Endothelial cell of umbilical vein (primary cell): ENCODE data around the gene SLCO2B1. TPM values are rescaled to one million over a fixed set of nuclear protein-coding genes. Genes with fewer than 3 reads are reported as not detected.

ENCODE experiments used
- BruUV-seq: library from RNA; stranded (reverse); fragments of 400-500 nt; replicated peaks from 2 replicates; lab custom pipeline; 2021; lab: Mats Ljungman, UMichigan
- CTCF ChIA-PET: fragments of 300-600, 350-600 bp; sonication (Branson Sonifier 250); formaldehyde crosslinking; loops from one replicate; lab custom pipeline; 2021; ENCODE audit warnings: antibody characterized with exemption, inconsistent platforms; lab: Charles Lee
- POLR2A ChIA-PET: fragments of 300-600, 350-600 bp; sonication (Branson Sonifier 250); formaldehyde crosslinking; loops from one replicate; lab custom pipeline; 2021; ENCODE audit warnings: antibody characterized with exemption, inconsistent platforms; lab: Charles Lee
- DNase-seq: peaks from one replicate; pipeline ENCODE4 v3.0.0-alpha.2; 2011; ENCODE audit warnings: low read depth, low spot score
- FAIRE-seq: peaks from 2 replicates; lab custom pipeline; 2011; peaks lifted over from hg19 to GRCh38; lab: Jason Lieb, UNC
- H2AFZ ChIP-seq: 2 replicates; pipeline ENCODE4 v1.6.0; 2012; ENCODE audit warnings: low read depth, low read length, control low read depth, inconsistent platforms
- H3K27ac ChIP-seq: 2 replicates; pipeline ENCODE4 v1.5.1; 2011; ENCODE audit warnings: low read depth, mild to moderate bottlenecking, control low read depth, low read length, moderate library complexity; ENCODE audit not compliant: insufficient read depth
- H3K27me3 ChIP-seq, 2 experiments: 2 replicates each; pipeline versions ENCODE4 v1.6.0 to v1.6.1; 2011; ENCODE audit warnings: low read length in 2 of 2, mixed read lengths in 1 of 2; ENCODE audit not compliant: control insufficient read depth in 2 of 2, insufficient read depth in 2 of 2
- H3K36me3 ChIP-seq, 2 experiments: 2 replicates in 1 of 2; 3 replicates in 1 of 2; pipeline ENCODE4 v1.5.1; 2011; ENCODE audit warnings: low read length in 2 of 2, mild to moderate bottlenecking in 1 of 2, moderate library complexity in 1 of 2; ENCODE audit not compliant: control insufficient read depth in 2 of 2, insufficient read depth in 2 of 2; ENCODE audit errors: extremely low read depth in 1 of 2
- H3K4me1 ChIP-seq: 3 replicates; pipeline ENCODE4 v1.5.1; 2011; ENCODE audit warnings: mild to moderate bottlenecking, low read length; ENCODE audit not compliant: control insufficient read depth, insufficient read depth; ENCODE audit errors: extremely low read depth
- H3K4me2 ChIP-seq: 2 replicates; pipeline ENCODE4 v1.6.1; 2011; ENCODE audit warnings: low read length, control low read depth, mixed read lengths; ENCODE audit not compliant: insufficient read depth
- H3K4me3 ChIP-seq, 3 experiments: fragments of 200-600 bp in 1 of 3; sonication (generic), shearing (Covaris generic) in 1 of 3; replicated peaks in 1 of 3; 2 replicates each; pipeline ENCODE4 v1.5.1; 2011 to 2016; ENCODE audit warnings: control low read depth in 3 of 3, low read length in 3 of 3, mild to moderate bottlenecking in 2 of 3, inconsistent platforms in 1 of 3, low read depth in 1 of 3, moderate library complexity in 1 of 3; ENCODE audit not compliant: insufficient read depth in 1 of 3
- H3K79me2 ChIP-seq: 2 replicates; pipeline ENCODE4 v1.6.0; 2012; ENCODE audit warnings: low read length, inconsistent platforms; ENCODE audit not compliant: control insufficient read depth, insufficient read depth
- H3K9ac ChIP-seq: replicated peaks from 2 replicates; pipeline ENCODE3; 2011; ENCODE audit warnings: low read length, control low read depth; ENCODE audit not compliant: insufficient read depth; ENCODE audit errors: extremely low read depth
- H3K9me1 ChIP-seq: replicated peaks from 3 replicates; pipeline ENCODE4 v1.6.0; 2011; ENCODE audit warnings: mild to moderate bottlenecking, low read length; ENCODE audit not compliant: control insufficient read depth, insufficient read depth; ENCODE audit errors: extremely low read depth
- H3K9me3 ChIP-seq: replicated peaks from 2 replicates; pipeline ENCODE4 v1.5.1; 2012; ENCODE audit warnings: low read length, inconsistent platforms; ENCODE audit not compliant: control insufficient read depth, insufficient read depth
- H4K20me1 ChIP-seq: replicated peaks from 2 replicates; pipeline ENCODE3; 2011; ENCODE audit warnings: mild to moderate bottlenecking, low read length; ENCODE audit not compliant: control insufficient read depth, insufficient read depth; ENCODE audit errors: extremely low read depth
- CTCF ChIP-seq, 2 donors: IDR thresholded peaks; 1 replicate in 1 of 2; 2 replicates in 1 of 2; pipeline ENCODE4 v1.5.1; 2011; ENCODE audit warnings: low read length in 2 of 2, mild to moderate bottlenecking in 2 of 2, moderate library complexity in 2 of 2, control low read depth in 1 of 2, inconsistent platforms in 1 of 2, low read depth in 1 of 2; ENCODE audit not compliant: insufficient read depth in 1 of 2; ENCODE audit errors: extremely low read depth in 1 of 2
- EZH2 ChIP-seq: IDR thresholded peaks from 2 replicates; pipeline ENCODE4 v1.6.1; 2012; ENCODE audit warnings: borderline replicate concordance, low read depth, mild to moderate bottlenecking, moderate library complexity, low read length, inconsistent platforms; ENCODE audit not compliant: severe bottlenecking
- FOS ChIP-seq: IDR thresholded peaks from 2 replicates; pipeline ENCODE4 v1.6.1; 2011; ENCODE audit warnings: mild to moderate bottlenecking, low read length, moderate library complexity, borderline replicate concordance; ENCODE audit not compliant: insufficient read depth
- GATA2 ChIP-seq: IDR thresholded peaks from 2 replicates; pipeline ENCODE4 v1.7.0; 2011; ENCODE audit warnings: low read depth, mild to moderate bottlenecking, moderate library complexity, mixed read lengths, low read length; ENCODE audit not compliant: insufficient read length, insufficient read depth
- JUN ChIP-seq: IDR thresholded peaks from 2 replicates; pipeline ENCODE4 v1.6.1; 2011; ENCODE audit warnings: borderline replicate concordance, low read depth; ENCODE audit not compliant: insufficient read length, insufficient read depth
- MAX ChIP-seq: IDR thresholded peaks from 2 replicates; pipeline ENCODE4 v1.6.1; 2011; ENCODE audit not compliant: insufficient read depth, insufficient read length
- MYC ChIP-seq: IDR thresholded peaks from one replicate; pipeline ENCODE4 v1.6.1; 2011; ENCODE audit warnings: mild to moderate bottlenecking, low read depth, low read length
- POLR2A ChIP-seq: IDR thresholded peaks from 2 replicates; pipeline ENCODE4 v1.6.1; 2012; ENCODE audit warnings: low read depth, mild to moderate bottlenecking, control low read depth, low read length
- POLR2AphosphoS5 ChIP-seq: IDR thresholded peaks from 2 replicates; pipeline ENCODE4 v1.6.1; 2012; ENCODE audit warnings: low read depth, mild to moderate bottlenecking, control low read depth, low read length, moderate library complexity; ENCODE audit not compliant: insufficient read depth
- dilution Hi-C: fragments of 300-500 bp; cut with MboI; formaldehyde crosslinking; loops from one replicate; pipeline ENCODE4 v1.15.0; 2019; ENCODE audit warnings: low sequenced_read_pairs; ENCODE audit not compliant: extremely low pct_ligation_motif_present
- intact Hi-C: fragments of 100-400 bp; cut with micrococcal nuclease; formaldehyde crosslinking; loops from one replicate; pipeline ENCODE4 v1.10.0; 2022
- polyA plus RNA-seq, 4 experiments: library from polyadenylated mRNA; depleted of rRNA in 3 of 4; stranded (reverse) in 3 of 4; unstranded in 1 of 4; fragments of >200 nt; gene quantifications; 2 replicates each; pipeline versions ENCODE4 v1.2.1 to v1.2.3, GENCODE V29; 2011 to 2012; ENCODE audit warnings: missing spikeins in 1 of 4
- total RNA-seq: library from RNA; stranded (reverse); gene quantifications from 2 replicates; pipeline ENCODE4 v1.2.3, GENCODE V29; 2021

SLCO2B1 gene
- total and polyA plus RNA-seq, 2 donors (not counting 3 experiments of a cell fraction or from before 2014, with no cell fraction given) = 0.04 TPM; not detected in 1

- H3K27ac ChIP-seq = no peak overlapping the region
- H3K9me1 ChIP-seq = no peaks in the 10 kb centered on the region
- POLR2A ChIA-PET = no interaction called here
- H3K9ac ChIP-seq = no peak overlapping the region
- BruUV-seq = no TSS peak
- peaks cover 6% of the 10 kb centered on the region for H3K4me1 ChIP-seq
- H3K27me3 ChIP-seq = peaks cover 15 to 24% of the 10 kb centered on the region in 2 experiments
- H4K20me1 ChIP-seq = no peaks in the 10 kb centered on the region
- no peak overlapping the region for H3K4me2 ChIP-seq
- CTCF ChIA-PET = interaction anchor here (1.0 to 12.7 kb wide), 4 partner anchors 8 to 100 kb away, joined by 3 to 507 read pairs (median 33); no protein-coding TSS in a partner anchor
- FAIRE-seq (no peak), DNase-seq (no peak)
- dilution Hi-C loops (no loop called here), intact Hi-C loops (no loop called here)
- no peak overlapping the region for H3K4me3 ChIP-seq
- H2AFZ ChIP-seq = no peak overlapping the region
- no peaks in the 10 kb centered on the region for H3K79me2 ChIP-seq
- no peak for TF ChIP-seq FOS
- no peak for TF ChIP-seq JUN
- no peak for TF ChIP-seq EZH2
- no peak for TF ChIP-seq POLR2A
- TF ChIP-seq MYC = no peak
- TF ChIP-seq MAX = no peak
- no peak for TF ChIP-seq CTCF (IDR thresholded peaks at IDR 0.05; ENCODE audit: extremely low read depth in 1 of 2, insufficient read depth in 1 of 2, low read depth in 1 of 2, low read length in 2 of 2)
- no peak for TF ChIP-seq POLR2AphosphoS5
- TF ChIP-seq GATA2 = no peak
- H3K36me3 ChIP-seq = no peaks in the 10 kb centered on the region
- H3K9me3 ChIP-seq = no peaks in the 10 kb centered on the region
Observed at GRCh38 chr11:75148436-75148983, 2.4 kb upstream of the SLCO2B1 start.
